Cardiac muscle cell (in vitro differentiated cells and primary cell): ENCODE measurements around the gene SEMA3A. TPM values are rescaled to one million over a fixed set of nuclear protein-coding genes. Genes with fewer than 3 reads are reported as not detected.

Source experiments
- DNase-seq, 2 donors: peaks; one replicate each; pipeline versions ENCODE4 v3.0.0 to v3.0.0-alpha.2; 2010 to 2017; ENCODE audit warnings: low read depth in 1 of 2, low spot score in 1 of 2
- H3K27ac ChIP-seq: fragments of 200-600 bp; sonication (generic); 2 replicates; pipeline ENCODE4 v1.5.1; 2016
- H3K27me3 ChIP-seq: fragments of 200-600 bp; sonication (generic); 2 replicates; pipeline ENCODE4 v1.6.0; 2016; ENCODE audit warnings: control low read depth
- H3K36me3 ChIP-seq: fragments of 200-600 bp; sonication (generic); 2 replicates; pipeline ENCODE4 v1.5.1; 2016; ENCODE audit warnings: control low read depth
- H3K4me1 ChIP-seq: fragments of 200-600 bp; sonication (generic); 2 replicates; pipeline ENCODE4 v1.8.1; 2017; ENCODE audit warnings: low read depth, mild to moderate bottlenecking, mixed run types
- H3K4me3 ChIP-seq: fragments of 200-600 bp; sonication (generic); 2 replicates; pipeline ENCODE4 v1.5.1; 2016; ENCODE audit warnings: mild to moderate bottlenecking
- H3K9me3 ChIP-seq: fragments of 200-600 bp; sonication (generic); 2 replicates; pipeline ENCODE4 v1.5.1; 2017; ENCODE audit warnings: low read depth, mild to moderate bottlenecking, control low read depth
- polyA plus RNA-seq: library from polyadenylated mRNA; unstranded; fragments of >200 nt; fragmentation: Nextera tagmentation; extraction: Ambion mirVana; gene quantifications from 2 replicates; pipeline ENCODE4 v1.2.1, GENCODE V29; 2016
- total RNA-seq: library from RNA; depleted of rRNA; stranded (reverse); fragments of >200 nt; gene quantifications from 2 replicates; pipeline ENCODE4 v1.2.3, GENCODE V29; 2016
- TF ChIP-seq, protein P1 (sequence below): IDR thresholded peaks from 2 replicates; pipeline ENCODE4 v1.5.1; 2012; ENCODE audit warnings: low read depth, mild to moderate bottlenecking, low read length

The SEMA3A gene
- total and polyA plus RNA-seq, 2 experiments from 2014 or later, result 33.5 to 37.3 TPM

DNA sequence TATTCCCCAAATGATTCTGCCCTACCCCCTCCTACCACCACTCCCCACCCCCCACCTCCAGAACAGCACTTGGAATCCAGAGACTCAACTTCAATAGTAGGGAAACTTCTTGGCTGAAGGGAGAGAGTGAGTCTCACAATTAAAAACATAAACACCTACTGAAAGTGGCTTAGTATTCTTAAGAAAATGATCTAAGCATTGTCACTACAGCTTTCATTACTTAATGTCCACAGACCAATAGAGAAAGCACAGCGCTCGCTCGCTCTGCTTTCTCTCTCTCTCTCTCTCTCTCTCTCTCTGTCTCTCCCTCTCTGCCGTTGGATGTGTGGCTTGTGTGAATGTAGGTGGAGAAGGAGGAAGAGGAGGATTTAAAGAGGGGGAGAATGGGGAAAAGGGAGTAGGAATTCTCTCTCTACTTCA lies 1.5 kb upstream of the SEMA3A start:
- no peaks in the 10 kb centered on the region for H3K27me3 ChIP-seq
- H3K36me3 ChIP-seq, result no peaks in the 10 kb centered on the region
- peak overlapping the region; percentile 56 for H3K4me3 ChIP-seq
- peaks cover 21% of the 10 kb centered on the region for H3K4me1 ChIP-seq
- peak; percentile 56 to 66 for DNase-seq
- H3K9me3 ChIP-seq, result no peaks in the 10 kb centered on the region
- peak overlapping the region; percentile 90 for H3K27ac ChIP-seq
- TF ChIP-seq, protein P1, sequence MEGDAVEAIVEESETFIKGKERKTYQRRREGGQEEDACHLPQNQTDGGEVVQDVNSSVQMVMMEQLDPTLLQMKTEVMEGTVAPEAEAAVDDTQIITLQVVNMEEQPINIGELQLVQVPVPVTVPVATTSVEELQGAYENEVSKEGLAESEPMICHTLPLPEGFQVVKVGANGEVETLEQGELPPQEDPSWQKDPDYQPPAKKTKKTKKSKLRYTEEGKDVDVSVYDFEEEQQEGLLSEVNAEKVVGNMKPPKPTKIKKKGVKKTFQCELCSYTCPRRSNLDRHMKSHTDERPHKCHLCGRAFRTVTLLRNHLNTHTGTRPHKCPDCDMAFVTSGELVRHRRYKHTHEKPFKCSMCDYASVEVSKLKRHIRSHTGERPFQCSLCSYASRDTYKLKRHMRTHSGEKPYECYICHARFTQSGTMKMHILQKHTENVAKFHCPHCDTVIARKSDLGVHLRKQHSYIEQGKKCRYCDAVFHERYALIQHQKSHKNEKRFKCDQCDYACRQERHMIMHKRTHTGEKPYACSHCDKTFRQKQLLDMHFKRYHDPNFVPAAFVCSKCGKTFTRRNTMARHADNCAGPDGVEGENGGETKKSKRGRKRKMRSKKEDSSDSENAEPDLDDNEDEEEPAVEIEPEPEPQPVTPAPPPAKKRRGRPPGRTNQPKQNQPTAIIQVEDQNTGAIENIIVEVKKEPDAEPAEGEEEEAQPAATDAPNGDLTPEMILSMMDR, result no peak

DNA sequence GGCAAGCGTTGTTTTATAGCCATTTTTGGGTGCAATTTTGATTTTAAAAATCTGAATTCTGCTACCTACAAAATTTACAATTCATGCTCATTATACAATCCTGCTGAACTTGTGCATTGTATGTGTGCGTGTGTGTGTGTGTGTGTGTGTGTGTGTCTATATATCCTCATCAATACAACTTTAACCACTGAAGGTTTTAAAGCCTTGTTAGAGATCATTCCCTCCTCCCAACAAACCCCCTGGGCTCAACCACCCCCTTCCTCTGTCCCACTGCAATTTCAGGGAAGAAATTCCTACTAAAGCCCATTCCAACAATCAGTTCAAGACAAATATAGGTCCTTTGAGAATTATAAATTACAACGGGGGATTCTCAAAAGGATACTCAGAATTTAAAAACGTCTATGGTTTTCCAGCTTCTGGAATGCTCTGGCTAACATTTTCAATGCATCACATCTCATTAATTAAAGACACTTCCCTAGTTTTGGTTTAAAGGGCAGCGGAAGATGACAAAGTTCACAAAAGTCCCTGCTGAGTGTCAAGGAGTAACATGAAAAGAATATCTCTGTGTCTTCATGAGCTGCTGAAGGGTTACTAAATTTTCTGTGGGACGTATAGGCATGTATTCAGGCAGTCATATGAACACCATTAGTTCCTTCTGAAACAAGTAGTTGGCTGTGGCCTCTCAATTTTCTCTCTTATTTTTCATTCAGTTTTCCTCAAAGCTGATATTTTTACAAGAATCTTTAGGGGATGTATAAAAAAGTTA lies 889 bp upstream of the SEMA3A start:
- Histone ChIP-seq H3K9me3 (no peaks in the 10 kb centered on the region), H3K36me3 (no peaks in the 10 kb centered on the region), H3K4me1 (peaks cover 14% of the 10 kb centered on the region), H3K27me3 (no peaks in the 10 kb centered on the region), H3K4me3 (peak overlapping the region; percentile 56), H3K27ac (peak overlapping the region; percentile 90)
- TF ChIP-seq, protein P1, result no peak
- DNase-seq, result no peak

DNA sequence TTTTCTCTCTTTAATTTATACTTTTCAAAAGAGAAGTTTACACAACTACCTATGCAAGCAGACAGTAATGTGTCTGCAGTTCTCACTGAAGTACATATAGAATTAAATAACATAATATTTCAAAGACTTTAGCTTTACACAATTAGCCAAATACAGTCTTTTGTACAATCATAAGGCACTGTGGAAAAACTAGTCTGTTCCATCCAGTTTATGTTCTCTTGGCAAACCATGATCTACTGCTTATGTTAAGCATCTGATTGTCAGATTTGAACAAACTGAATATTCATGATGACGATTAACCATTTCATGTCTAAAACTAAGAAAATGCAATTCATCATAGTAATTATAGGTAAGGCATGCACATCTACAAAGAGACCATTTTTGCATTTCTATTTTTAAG lies 842 bp downstream of the SEMA3A start:
- TF ChIP-seq, protein P1, result no peak
- peak overlapping the region; percentile 90 for H3K27ac ChIP-seq

DNA sequence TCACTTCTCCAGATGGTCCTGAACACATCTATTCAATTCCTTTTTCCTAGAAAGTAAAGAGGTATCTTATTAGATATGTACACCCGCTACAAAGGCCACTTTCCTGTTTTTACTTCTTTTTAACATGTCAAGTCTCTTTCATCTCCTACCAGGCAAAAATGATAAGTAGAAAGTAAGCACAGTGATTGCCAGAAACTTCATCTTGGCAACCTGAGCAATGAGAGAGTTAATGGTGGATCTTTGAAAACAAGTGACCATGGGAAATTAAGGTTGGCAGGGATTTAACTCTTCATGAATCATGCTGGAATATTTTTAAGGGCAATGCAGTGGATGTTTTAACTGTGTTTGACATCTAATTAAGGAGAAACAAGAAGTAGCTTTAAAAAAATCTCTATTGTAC lies 2.7 kb downstream of the SEMA3A start:
- TF ChIP-seq, protein P1, result no peak
- H3K9me3 ChIP-seq, result no peaks in the 10 kb centered on the region
- H3K4me3 ChIP-seq, result peak overlapping the region; percentile 56
- peaks cover 30% of the 10 kb centered on the region for H3K4me1 ChIP-seq
- no peaks in the 10 kb centered on the region for H3K36me3 ChIP-seq
- DNase-seq, result no peak
- no peaks in the 10 kb centered on the region for H3K27me3 ChIP-seq
- peak overlapping the region; percentile 36 for H3K27ac ChIP-seq

More for the DNA sequence above, 842 bp downstream of the SEMA3A start:
- Histone ChIP-seq H3K4me1 (peaks cover 26% of the 10 kb centered on the region), H3K9me3 (no peaks in the 10 kb centered on the region), H3K27me3 (no peaks in the 10 kb centered on the region), H3K4me3 (peak overlapping the region; percentile 56), H3K36me3 (no peaks in the 10 kb centered on the region)
- DNase-seq, result no peak

DNA sequence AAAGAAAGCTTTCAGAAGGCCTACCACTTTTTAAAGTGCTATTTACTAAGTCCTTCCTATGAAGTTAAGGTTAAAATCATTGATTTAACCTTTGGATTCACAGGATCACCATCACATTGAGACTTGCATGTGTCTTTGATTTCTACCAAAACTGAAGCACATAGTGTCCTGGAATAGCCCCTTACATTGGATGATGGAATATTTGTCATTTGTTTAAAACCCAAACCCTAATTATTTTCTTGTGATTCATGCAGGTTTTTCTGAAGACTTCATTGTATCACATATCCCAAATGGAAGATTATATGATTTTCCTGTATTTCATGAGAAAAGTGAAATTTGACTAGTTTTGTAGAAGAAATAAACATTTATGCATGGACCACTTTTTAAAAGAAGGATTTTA lies 3.3 kb downstream of the SEMA3A start:
- Histone ChIP-seq H3K27me3 (no peaks in the 10 kb centered on the region), H3K4me1 (peaks cover 33% of the 10 kb centered on the region), H3K36me3 (no peaks in the 10 kb centered on the region), H3K27ac (peak overlapping the region; percentile 36), H3K9me3 (no peaks in the 10 kb centered on the region), H3K4me3 (peak overlapping the region; percentile 56)
- DNase-seq, result no peak
- TF ChIP-seq, protein P1, result no peak
